Activated CD8-positive, alpha-beta memory T cell treated with anti-CD3 and anti-CD28 coated beads for 36 hours (primary cell): ENCODE results near the gene METTL9. TPM values are rescaled to one million over a fixed set of nuclear protein-coding genes. Genes with fewer than 3 reads are reported as not detected.
"Not testable (repeated sequence)": the region's sequence is repeated elsewhere in the genome, so short reads cannot be mapped to it uniquely, and the experiment has no call there.

Experiments
- CTCF ChIA-PET: fragments of 350-600 bp; sonication (Branson Sonifier 250); formaldehyde crosslinking; loops from one replicate; lab custom pipeline; 2021; ENCODE audit warnings: antibody characterized with exemption; lab: Charles Lee
- POLR2A ChIA-PET: fragments of 350-600 bp; sonication (Branson Sonifier 250); formaldehyde crosslinking; loops from one replicate; lab custom pipeline; 2021; ENCODE audit warnings: antibody characterized with exemption; lab: Charles Lee
- total RNA-seq, 2 experiments: library from RNA; stranded (reverse); gene quantifications; one replicate each; pipeline ENCODE4 v1.2.3, GENCODE V29; 2021

METTL9 gene
- total RNA-seq, 2 experiments from 2014 or later, result 79.9 to 80.2 TPM

DNA sequence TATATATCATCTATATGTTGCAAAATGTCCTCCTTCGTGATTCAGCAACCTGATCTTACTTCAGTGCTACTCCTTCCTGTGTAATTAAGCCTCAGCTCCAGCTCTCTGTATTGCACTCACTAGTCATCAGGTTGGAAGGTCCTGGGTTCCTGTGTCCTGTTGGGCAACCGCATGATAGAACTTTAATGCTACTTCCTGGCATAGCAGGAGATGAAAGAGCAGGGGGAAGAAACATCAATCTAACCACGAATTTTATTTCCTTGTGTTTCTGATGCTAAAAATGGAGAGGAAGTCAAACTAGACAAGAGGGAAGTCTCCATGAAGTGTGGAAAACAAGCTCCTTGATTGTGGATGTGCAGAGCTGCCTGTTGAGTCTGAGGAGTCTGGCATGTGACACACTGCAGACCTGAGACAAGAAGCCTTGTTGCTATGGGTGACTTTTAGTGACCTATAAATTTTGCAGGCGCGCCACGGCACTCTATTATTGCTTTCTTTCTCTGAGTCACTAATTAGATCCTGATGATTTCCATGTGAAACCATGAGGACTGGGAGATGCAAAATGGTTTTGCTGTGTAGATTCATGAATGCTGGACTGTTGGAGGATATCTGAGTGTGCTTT, 27.4 kb downstream of the METTL9 start:
- POLR2A ChIA-PET, result interaction anchor here (0.5 kb wide), 1 partner anchor 14 kb away, joined by 6 read pairs; no protein-coding TSS in a partner anchor
- CTCF ChIA-PET, result no interaction called here

DNA sequence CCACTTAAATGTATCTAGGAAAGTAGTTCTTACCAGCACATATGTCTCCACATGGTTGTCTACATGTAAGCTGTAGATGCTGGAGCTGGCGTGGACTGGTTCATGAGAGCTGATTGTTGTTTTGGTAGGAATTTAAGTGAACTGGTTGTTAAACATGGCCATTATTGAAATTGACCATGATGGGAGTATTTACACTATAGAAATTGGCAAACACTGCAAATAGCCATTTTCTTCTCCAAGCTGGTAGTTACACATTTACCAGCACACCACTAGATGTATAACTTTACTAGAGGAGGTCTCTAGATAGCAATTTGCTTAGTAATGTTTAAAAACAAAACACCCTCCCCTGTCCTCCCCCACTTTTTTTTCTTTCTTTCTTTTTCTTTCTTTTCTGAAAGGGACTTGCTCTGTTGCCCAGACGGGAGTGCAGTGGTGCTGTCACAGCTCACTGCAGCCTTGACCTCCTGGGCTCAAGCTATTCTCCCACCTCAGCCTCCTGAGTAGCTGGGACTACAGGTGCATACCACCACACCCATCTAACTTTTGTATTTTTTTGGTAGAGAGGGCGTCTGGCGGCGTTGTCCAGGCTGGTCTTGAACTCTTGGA, 28.8 kb downstream of the METTL9 start:
- ChIA-PET CTCF (interaction anchor here (1.3 kb wide), 1 partner anchor 54 kb away, joined by 3 read pairs; no protein-coding TSS in a partner anchor), POLR2A (interaction anchor here (0.7 kb wide), 2 partner anchors 17 to 24 kb away, joined by 3 read pairs; no protein-coding TSS in a partner anchor)

DNA sequence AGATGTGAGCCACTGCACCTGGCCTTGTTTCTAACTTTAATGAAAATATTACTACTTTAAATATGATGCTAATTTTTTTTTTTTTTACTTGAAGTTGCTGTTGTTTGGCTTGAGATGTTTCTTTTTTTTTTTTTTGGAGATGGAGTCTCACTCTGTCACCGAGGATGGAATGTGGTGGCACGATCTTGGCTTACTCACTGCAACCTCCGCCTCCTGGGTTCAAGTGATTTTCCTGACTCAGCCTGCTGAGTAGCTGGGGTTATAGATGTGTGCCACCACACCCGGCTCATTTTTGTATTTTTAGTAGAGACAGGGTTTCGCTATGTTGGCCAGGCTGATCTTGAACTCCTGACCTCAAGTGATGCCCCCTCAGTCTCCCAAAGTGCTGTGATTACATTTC, 29.4 kb downstream of the METTL9 start:
- ChIA-PET CTCF (interaction anchor here (1.3 kb wide), 1 partner anchor 54 kb away, joined by 3 read pairs; no protein-coding TSS in a partner anchor), POLR2A (interaction anchor here (0.7 kb wide), 1 partner anchor 24 kb away, joined by 3 read pairs; no protein-coding TSS in a partner anchor)

DNA sequence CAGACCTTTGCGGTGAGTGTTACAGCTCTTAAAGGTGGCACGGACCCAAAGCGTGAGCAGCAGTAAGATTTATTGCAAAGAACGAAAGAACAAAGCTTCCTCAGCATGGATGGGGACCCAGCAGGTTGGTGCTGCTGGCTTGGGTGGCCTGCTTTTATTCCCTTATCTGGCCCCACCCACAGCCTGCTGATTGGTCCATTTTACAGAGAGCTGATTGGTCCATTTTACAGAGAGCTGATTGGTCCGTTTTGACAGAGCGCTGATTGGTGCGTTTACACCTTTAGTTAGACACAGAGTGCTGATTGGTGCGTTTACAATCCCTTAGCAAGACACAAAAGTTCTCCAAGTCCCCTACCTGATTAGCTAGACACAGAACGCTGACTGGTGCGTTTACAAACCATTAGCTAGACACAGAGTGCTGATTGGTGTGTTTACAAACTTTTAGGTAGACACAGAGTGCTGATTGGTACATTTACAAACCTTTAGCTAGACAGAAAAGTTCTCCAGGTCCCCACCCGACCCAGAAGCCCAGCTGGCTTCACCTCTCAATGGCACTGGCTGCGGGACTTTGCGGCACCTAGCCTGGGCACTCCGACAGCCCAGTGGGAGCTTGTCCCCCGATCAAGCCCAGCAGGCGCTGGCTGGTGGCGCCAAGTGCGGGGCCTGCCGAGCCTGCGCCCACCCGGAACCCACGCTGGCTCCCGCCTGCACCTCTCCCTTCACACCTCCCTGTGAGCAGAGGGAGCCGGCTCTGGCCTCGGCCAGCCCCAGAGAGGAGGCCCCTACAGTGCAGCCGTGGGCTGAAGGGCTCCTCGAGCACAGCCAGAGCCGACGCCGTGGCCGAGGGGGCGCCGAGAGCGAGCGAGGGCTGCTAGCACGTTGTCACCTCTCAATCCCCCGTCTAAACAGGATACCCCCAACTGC, 30.5 kb downstream of the METTL9 start:
- POLR2A ChIA-PET, result not testable (repeated sequence)

DNA sequence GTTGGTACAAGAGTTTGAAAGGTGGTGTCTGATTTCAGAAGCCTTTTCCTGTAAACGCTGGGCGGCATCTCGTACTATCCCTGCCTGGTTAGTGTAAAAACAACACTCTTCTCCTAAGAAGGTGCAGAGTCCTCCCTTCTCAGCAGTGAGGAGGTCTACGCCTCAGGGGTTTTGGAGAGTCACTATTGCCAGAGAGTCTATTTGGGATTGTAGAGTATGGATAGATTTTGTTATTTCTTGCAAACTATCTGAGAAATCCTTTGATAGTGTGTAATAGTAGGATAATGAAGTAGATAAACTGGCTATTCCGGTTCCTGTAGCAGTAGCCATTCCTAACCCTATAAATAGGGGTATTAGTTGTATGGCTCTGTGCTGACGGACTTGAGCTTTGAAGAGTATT, 31.5 kb downstream of the METTL9 start:
- POLR2A ChIA-PET, CTCF ChIA-PET: not testable (repeated sequence)

More for the DNA sequence above, 30.5 kb downstream of the METTL9 start:
- CTCF ChIA-PET, result not testable (repeated sequence)

DNA sequence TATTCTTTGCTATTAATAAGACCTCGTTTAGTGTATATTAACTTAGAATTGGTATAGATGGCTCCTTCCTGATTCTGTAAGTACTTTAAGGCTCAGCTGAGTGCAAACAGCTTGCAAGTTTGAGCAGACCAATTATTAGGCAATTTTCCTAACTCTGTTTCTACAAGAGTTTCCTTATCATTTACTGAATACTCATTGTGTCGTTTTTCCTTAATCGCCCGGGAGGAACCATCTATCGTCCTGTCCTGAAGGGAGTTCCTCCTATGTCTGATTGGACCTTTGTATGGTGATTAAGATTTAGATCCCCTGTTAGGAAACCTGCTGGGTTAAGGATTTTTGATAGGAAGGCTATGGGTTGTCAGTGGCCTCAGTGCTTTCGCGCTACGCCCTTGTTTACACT, 32.0 kb downstream of the METTL9 start:
- CTCF ChIA-PET, POLR2A ChIA-PET: not testable (repeated sequence)

DNA sequence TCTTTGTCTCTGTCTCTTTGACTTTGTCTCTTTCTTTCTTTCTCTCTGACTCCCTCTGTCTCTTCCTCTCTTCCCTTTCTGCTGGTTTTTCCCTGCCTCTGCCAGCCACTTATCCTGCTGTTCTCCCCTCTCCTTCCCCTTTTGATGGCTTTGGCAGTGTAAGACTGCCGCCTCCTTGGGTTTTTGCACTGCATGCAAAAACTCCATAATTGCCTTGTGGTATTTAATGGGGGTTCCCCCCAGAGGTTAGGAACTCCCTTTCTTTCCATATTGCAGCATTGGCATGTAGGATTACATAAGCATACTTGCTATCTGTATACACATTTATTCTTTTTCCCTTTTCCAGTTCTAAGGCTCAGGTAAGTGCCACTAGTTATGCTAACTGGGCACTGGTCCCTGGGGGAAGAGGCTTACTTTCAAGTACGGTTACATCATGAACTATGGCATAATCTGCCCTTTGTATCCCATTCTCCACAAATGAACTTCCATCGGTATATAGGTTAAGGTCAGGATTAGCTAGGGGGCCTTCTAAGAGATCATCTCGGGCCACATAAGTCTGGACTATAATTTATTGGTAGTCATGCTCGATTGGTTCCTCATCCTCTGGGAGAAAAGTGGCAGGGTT, 32.7 kb downstream of the METTL9 start:
- POLR2A ChIA-PET, CTCF ChIA-PET: not testable (repeated sequence)

DNA sequence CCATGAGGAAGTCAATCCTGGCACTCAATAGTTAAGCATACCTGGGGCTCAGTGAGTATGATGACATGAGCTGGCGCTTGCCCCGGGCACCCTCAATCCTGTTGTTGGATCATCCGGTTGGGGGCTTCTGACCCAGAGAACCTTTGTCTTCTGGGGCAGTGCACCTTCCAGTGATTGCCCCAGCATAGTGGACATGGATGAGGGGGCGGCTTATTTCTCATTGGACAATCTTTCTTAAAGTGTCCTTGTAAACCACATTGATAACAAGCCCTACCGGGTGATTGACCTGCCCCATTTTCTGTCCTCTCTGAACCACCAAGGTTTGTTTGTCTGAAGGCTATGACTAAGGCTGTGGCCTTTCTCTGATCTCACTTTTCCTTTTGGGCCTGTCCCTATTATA, 34.8 kb downstream of the METTL9 start:
- ChIA-PET POLR2A (no interaction called here), CTCF (interaction anchor here (1.3 kb wide), 1 partner anchor 23 kb away, joined by 3 read pairs; no protein-coding TSS in a partner anchor)

DNA sequence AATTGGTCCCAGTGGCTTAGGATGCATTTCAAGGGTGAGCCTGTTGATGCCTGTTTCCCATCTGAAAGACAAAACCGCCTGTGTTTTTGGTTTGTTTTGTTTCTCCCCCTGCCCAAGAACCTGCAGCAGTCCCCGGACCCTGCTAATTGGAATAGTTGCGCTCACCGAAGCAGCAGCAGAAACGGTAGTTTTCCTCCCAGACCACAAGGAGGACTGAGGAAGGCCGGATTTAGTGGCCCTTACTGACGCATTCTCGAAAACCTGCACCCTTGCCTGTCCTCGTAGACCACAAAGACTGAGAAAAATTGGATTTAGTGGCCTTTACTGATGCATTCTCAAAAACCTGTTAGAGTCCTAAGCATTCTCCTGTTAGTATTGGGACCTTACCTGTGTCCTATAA, 36.3 kb downstream of the METTL9 start:
- POLR2A ChIA-PET, result not testable (repeated sequence)

DNA sequence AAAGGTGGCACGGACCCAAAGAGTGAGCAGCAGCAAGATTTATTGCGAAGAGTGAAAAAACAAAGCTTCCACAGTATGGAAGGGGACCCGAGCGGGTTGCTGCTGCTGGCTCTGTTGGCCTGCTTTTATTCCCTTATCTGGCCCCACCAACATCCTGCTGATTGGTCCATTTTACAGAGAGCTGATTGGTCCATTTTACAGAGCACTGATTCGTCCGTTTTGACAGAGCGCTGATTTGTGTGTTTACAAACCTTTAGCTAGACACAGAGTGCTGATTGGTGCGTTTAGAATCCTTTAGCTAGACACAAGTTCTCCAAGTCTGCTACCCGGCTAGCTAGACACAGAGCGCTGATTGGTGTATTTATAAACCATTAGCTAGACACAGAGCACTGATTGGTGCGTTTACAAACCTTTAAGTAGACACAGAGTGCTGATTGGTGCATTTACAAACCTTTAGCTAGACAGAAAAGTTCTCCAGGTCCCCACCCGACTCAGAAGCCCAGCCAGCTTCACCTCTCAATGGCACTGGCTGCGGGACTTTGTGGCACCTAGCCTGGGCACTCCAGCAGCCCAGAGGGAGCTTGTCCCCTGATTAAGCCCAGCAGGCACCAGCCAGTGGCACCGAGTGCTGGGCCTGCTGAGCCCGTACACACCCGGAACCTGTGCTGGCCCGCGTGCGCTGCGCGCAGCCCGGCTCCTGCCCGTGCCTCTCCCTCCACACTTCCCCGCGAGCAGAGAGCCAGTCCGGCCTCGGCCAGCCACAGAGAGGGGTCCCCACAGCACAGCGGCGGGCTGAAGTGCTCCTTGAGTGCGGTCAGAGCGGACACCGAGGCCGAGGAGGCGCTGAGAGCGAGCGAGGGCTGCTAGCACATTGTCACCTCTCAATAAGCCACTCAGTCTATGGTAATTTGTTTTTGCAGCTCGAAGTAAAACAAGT, 37.9 kb downstream of the METTL9 start:
- ChIA-PET CTCF (interaction anchor here (0.9 to 1.3 kb wide), 4 partner anchors 11 to 71 kb away, joined by 3 read pairs; no protein-coding TSS in a partner anchor), POLR2A (interaction anchor here (0.5 to 0.7 kb wide), 4 partner anchors 20 to 39 kb away, joined by 3 to 6 read pairs (median 5); no protein-coding TSS in a partner anchor)

More for the DNA sequence above, 36.3 kb downstream of the METTL9 start:
- CTCF ChIA-PET, result interaction anchor here (1.3 kb wide), 1 partner anchor 22 kb away, joined by 3 read pairs; no protein-coding TSS in a partner anchor

DNA sequence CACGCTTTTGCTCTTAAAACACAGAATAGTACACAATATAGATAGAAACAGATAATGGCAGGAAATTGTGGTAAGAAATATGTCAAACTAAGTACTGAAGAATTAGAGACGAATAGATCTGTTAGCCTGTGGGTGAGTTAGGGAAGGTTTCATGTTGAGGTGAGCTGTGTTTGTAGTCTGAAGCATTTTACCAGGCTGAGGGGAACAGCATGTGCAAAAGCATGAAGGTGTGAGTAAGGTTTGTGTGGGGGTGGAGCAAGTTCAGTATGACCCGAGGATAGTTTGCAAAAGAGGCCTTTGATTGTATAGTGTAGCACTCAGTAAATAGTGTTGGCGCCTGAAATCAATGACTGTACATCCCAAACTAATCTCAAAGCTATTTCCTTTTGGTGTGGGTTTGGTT, 39.2 kb downstream of the METTL9 start:
- CTCF ChIA-PET, result interaction anchor here (0.6 to 1.3 kb wide), 4 partner anchors 8 to 49 kb away, joined by 3 to 4 read pairs (median 3); no protein-coding TSS in a partner anchor
- POLR2A ChIA-PET, result no interaction called here

DNA sequence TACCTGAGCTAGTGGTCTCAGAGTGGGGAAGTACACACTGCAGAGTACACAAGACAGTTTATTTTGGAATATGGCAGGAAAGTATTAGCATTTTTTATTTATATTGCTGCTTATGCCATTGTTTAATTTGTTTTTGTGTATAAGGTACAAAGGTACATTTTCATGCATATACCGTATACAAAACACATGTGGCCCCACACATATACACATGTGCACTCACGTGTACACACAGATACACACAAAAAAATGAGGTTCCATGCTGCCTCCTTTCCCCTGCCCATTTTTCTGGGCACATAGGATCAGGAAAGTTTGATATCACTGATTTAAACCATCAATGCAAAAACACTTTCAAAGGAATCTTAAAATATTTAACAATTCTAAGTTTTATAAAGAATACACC, 40.1 kb downstream of the METTL9 start:
- CTCF ChIA-PET, result interaction anchor here (0.9 kb wide), 1 partner anchor 12 kb away, joined by 3 read pairs; no protein-coding TSS in a partner anchor
- POLR2A ChIA-PET, result no interaction called here

DNA sequence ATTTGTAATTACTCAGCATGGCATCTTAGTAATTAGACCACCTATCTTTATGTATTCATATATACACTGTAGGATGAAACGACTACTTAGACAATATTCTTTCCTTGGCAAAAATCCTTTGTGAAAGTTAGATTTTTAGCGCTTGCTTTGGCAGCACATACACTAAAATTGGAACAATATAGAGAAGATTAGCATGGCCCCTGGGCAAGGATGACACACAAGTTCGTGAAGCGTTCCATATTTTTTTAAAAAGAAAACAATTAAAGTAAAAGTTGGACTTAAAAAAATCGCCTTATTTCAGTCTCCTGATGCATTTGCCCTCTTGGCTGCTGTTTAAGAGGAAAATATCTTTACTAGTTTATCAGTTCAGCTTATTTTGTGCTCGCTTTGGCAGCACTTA, 42.5 kb downstream of the METTL9 start:
- ChIA-PET POLR2A (no interaction called here), CTCF (interaction anchor here (1.4 to 1.7 kb wide), 2 partner anchors 15 to 67 kb away, joined by 4 read pairs; no protein-coding TSS in a partner anchor)

DNA sequence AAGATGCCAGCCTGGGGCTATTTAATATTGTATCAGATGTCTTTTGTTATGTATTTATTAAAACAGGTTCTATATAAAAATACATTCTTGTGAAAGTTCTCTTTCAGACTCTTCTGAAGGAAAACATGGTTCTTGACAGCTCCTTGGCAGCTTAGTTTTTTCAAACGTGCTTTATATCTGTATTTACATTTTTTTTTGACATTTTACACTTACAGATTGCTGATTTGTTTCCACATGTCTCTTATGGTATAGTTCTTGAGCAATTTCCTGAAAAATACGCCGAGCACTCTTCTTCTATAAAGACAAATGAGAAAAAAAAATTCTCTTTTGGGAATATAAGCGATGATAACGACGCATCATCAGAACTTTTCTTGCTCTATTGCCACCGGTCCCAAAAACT, 43.5 kb downstream of the METTL9 start:
- CTCF ChIA-PET, result interaction anchor here (1.7 kb wide), 1 partner anchor 66 kb away, joined by 4 read pairs; no protein-coding TSS in a partner anchor

DNA sequence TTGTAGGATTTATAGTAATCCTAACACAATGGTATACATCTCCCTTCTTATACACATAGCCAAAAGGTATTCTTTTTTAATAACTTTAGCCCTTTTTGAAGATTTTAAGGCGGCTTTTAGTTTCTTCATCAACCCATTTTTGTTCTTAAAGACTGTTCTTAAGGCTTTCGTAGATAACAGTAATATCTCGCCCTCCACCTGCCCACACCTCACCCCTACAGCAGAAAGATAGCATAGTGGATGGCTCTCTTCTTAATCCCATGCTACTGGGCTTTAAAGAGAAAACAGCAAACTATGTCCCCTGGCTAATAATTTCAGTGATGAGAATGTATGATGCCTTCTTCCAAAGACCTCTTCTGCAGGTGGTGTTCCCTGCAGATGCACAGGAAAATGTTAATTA, 44.4 kb downstream of the METTL9 start:
- CTCF ChIA-PET, result interaction anchor here (1.2 kb wide), 1 partner anchor 65 kb away, joined by 3 read pairs; no protein-coding TSS in a partner anchor

More for the DNA sequence above, 43.5 kb downstream of the METTL9 start:
- POLR2A ChIA-PET, result no interaction called here

DNA sequence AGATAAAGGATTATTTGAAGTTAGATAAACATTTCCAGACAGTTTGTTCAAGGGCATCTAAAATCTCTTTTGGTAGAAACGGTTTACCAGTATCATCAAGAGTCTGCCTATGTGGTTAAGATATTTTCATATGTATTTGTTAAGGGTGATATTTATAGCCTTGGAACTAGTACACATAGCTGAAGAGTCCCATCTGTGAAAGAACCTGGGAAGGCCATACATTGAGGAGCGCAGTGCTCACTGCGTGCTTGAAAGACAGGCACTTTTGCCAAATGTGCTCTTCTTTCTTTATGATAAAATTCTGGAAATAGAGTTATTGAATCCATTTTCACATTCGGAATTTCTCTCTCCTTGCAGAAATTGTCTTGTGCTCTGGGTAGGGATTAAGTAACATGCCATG, 45.3 kb downstream of the METTL9 start:
- ChIA-PET POLR2A (no interaction called here), CTCF (interaction anchor here (1.2 to 1.6 kb wide), 2 partner anchors 13 to 64 kb away, joined by 3 to 6 read pairs; no protein-coding TSS in a partner anchor)

More for the DNA sequence above, 44.4 kb downstream of the METTL9 start:
- POLR2A ChIA-PET, result no interaction called here

DNA sequence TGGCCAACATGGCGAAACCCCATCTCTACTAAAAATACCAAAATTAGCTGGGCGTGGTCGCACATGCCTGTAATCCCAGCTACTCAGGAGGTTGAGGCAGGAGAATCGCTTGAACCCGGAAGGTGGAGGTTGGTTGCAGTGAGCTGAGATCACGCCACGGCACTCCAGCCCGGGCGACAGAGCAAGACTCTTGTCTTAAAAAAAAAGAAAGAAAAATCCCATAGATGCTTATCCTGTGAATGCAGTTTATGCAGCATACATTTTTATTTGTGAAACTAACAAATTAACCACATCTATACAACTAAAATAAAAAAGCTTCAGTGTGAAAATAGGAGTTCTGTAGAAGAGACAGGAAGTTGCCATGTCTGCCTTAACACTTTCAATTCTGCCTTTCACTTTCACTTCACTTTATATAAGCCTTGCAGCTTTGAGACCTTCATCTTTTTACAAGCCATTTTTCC, 45.9 kb downstream of the METTL9 start:
- POLR2A ChIA-PET, result no interaction called here
- CTCF ChIA-PET, result interaction anchor here (0.8 to 1.9 kb wide), 3 partner anchors 12 to 63 kb away, joined by 3 to 6 read pairs (median 5); no protein-coding TSS in a partner anchor
